LNCAP (cell line): ENCODE data around the gene HOXB2.

Experiments used
- TF ChIP-seq, protein P1 (sequence below): fragments of 450-650 bp; IDR thresholded peaks from 2 replicates; pipeline ENCODE4 v1.5.1; 2017; ENCODE audit warnings: mild to moderate bottlenecking

The HOXB2 gene

DNA sequence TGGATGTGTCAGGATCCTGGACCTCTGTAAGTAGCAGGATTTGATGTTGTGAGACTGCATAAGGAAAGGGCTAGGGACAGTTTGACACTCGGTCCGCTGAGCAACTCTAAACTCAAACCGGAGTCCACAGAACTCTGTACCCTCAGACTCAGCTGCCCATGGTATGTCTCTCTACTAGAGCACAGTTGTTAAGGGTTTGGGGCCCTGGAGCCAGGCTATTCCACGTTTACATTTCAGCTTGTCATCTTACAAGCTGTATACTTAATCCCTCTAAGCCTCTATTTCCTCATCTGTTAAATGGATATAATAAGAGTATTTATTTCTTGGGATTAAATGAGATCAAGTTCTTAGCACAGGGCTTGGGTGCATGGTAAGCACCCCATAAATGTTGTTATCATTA, 42.0 kb downstream of the HOXB2 start:
- TF ChIP-seq, protein P1, sequence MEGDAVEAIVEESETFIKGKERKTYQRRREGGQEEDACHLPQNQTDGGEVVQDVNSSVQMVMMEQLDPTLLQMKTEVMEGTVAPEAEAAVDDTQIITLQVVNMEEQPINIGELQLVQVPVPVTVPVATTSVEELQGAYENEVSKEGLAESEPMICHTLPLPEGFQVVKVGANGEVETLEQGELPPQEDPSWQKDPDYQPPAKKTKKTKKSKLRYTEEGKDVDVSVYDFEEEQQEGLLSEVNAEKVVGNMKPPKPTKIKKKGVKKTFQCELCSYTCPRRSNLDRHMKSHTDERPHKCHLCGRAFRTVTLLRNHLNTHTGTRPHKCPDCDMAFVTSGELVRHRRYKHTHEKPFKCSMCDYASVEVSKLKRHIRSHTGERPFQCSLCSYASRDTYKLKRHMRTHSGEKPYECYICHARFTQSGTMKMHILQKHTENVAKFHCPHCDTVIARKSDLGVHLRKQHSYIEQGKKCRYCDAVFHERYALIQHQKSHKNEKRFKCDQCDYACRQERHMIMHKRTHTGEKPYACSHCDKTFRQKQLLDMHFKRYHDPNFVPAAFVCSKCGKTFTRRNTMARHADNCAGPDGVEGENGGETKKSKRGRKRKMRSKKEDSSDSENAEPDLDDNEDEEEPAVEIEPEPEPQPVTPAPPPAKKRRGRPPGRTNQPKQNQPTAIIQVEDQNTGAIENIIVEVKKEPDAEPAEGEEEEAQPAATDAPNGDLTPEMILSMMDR = no peak

DNA sequence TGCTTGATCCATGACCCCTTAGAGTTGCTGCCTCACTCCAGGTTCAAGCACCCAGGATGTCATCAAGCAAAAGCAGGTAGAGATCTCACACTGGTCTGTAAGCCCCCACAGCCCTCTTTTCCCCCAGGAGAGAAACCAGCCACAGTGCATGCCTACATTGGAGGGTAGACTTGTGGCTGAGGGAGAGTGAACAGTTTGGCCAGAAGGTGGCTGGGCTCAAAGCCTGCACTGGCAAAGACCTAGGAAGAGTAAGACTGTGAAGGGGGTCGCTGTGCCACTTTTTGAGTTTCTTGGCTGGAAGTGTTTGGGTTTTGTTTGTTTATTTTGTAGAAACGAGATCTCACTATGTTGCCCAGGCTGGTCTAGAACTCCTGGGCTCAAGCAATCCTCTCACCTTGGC, 42.6 kb downstream of the HOXB2 start:
- TF ChIP-seq, protein P1 = no peak

DNA sequence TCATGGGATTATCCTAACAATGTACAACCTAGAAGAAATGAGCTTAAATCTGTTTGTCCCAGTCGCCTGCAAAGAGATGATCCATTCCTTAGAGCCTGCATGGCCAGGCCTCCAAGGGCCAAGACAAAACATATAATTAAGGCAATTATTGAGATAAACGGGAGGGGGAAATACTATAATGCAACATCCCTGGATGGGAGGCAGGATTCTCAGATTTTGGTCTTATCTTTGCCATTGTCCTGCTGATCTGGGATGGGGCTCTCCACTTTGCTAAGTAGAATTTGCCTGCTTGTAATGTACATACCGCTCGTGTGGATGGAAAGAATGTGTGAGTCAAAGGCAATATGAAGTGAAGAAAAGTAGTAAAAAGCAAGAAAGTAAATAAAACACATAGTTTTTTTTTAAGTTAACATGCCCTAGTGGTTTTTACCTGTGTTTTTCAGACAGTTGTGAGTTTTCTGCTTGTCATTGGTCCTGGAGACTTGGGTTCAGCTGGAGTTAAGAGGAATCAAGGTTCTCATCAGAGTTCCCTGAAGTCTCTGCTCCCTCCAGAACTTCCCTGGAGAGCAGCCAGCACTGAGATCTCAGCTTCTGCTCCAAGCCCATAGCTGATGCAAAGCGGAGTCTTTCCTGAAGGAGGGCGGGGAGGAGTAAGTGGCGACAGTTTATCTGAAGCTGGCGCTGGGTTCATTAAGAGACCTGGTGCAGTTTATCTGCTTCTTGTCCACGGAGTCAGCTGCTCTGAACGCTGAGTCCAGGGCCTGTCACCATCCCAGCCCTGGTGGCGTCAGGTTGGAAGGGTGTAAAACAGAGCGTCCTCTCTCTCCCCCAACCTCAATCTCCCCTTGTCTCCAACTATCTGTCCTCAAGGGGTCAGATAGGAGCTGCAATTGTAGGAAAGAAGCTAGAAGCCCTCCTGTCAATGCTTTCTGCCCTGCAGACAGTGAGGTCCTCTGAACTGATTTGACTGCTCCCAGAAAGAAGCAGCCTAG, 44.2 kb downstream of the HOXB2 start:
- TF ChIP-seq, protein P1 = no peak

DNA sequence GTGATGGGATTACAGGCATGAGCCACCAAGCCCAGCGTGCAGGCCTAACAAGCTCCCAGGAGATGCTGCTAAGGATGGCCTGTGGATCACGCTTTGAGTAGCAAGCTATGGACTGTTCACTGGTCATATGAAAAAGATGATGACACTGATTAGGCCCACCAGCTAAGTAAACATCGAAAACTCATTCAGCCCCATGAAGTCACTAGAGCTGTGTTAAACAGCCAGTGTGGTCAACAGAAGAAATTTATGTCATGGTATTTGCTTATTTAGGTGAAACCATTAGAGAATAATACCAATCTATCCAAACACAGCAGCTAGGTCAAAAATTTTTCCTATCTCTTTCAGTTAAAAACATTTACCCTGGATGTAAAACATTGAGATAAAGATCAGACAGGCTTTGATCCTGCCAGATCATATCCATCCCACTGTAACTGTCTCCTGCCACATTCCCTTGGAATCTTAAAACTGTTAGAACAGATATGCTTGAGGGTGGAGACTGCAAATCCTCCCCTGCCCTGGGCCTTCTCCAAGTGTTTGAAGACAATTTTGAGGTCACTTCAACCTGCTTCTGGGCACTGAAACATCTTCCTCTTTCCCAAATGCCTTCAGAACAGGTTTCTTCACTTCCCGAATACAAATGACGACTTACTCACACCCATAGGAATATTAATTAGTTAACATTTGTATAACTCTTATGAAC, 45.0 kb downstream of the HOXB2 start:
- TF ChIP-seq, protein P1 = no peak

DNA sequence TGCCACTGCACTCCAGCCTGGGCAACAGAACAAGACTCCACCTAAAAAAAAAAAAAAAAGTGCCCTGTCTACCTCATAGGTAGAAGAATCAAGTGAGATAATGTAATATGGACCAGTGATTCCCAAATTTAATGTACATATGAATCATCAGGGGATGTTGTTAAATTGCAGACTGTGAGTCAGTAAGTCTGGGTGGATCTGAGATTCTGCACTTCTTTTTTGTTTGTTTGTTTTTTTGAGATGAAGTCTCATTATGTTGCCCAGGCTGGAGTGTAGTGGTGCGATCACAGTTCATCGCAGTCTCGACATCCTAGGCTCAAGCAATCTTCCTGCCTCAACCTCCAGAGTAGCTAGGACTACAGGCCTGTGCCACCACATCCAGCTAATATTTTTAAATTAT, 45.7 kb downstream of the HOXB2 start:
- TF ChIP-seq, protein P1 = no peak

DNA sequence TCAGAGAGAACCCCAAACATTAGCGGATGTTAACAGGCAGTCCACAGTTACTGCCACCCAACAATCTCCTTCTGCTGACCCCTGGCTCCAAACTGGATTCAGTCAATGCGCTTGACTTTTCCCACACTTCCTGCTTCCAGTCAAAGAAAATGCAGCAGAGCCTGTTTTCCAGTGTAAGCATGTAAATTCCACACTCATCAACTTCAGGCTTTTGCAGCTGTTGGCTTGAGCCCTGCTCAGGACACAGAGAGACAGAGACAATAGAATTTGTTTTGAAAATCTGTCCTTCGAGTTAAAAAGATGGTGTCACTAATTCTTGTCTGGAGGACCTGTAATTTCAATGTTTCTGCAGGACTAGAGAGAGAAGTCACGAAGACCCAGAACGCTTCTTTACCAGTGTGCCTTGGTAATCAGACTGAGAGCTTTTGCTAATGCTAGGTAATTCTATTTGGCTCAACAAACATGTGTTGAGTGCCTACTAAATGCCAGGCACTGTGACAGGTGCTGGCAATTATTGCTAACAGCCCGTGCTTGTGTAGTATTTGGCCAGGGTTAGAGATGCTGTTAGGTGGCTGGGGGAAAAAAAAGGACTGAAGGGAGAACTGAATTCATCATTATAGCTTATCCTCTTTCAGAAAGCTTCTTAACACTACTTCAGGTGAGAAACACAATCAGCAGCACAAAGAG, 46.6 kb downstream of the HOXB2 start:
- TF ChIP-seq, protein P1 = no peak

DNA sequence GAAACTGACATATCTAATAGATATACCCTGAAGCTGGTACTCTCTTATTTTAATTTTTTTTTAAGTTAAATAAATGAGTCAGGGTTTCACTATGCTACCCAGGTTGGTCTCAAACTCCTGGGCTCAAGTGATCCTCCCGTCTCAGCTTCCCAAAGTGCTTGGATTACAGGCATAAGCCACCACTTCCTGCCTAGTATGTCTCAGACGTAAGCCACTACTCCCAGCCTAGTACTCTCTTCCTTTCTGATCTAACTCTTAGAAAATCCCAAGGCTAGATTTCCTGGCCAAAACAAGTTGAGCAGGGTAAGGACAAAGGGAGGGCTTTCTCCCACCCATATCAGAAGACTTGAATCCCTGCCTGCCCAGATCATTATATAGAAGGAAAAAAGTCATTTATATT, 47.8 kb downstream of the HOXB2 start:
- TF ChIP-seq, protein P1 = no peak
